H1 (cell line): ENCODE data around the gene PIGL. TPM values are rescaled to one million over a fixed set of nuclear protein-coding genes. Genes with fewer than 3 reads are reported as not detected.

Experiments
- CTCF ChIA-PET: fragments of 300-600 bp; sonication (Branson Sonifier 250); formaldehyde crosslinking; loops from one replicate; lab custom pipeline; 2021; ENCODE audit not compliant: partially characterized antibody; lab: Charles Lee
- POLR2A ChIA-PET: fragments of 300-600 bp; sonication (Branson Sonifier 250); formaldehyde crosslinking; loops from one replicate; lab custom pipeline; 2021; ENCODE audit warnings: inconsistent platforms; ENCODE audit not compliant: partially characterized antibody; lab: Charles Lee
- DNase-seq, 2 experiments: peaks; one replicate each; pipeline versions ENCODE4 v3.0.0 to v3.0.0-alpha.2; 2010 to 2022; ENCODE audit warnings: low spot score in 2 of 2, low read depth in 1 of 2, mixed read lengths in 1 of 2
- FAIRE-seq: peaks from 2 replicates; lab custom pipeline; 2011; peaks lifted over from hg19 to GRCh38; lab: Jason Lieb, UNC
- H2AFZ ChIP-seq: 2 replicates; pipeline ENCODE4 v1.8.1; 2012; ENCODE audit warnings: low read length, inconsistent platforms
- H2AK5ac ChIP-seq: 2 replicates; pipeline ENCODE4 v1.6.1; 2013; ENCODE audit warnings: low read depth, low read length
- H2BK120ac ChIP-seq: replicated peaks from 2 replicates; pipeline ENCODE3; 2013; ENCODE audit warnings: low read depth, low read length, inconsistent platforms
- H2BK12ac ChIP-seq: 2 replicates; pipeline ENCODE4 v1.6.1; 2013; ENCODE audit warnings: low read depth, low read length
- H2BK15ac ChIP-seq: 2 replicates; pipeline ENCODE4 v1.6.1; 2013; ENCODE audit warnings: low read length
- H2BK20ac ChIP-seq: 2 replicates; pipeline ENCODE4 v1.6.1; 2013; ENCODE audit warnings: low read length
- H2BK5ac ChIP-seq: 2 replicates; pipeline ENCODE4 v1.6.1; 2013; ENCODE audit warnings: low read depth, low read length
- H3K14ac ChIP-seq: 2 replicates; pipeline ENCODE4 v1.6.1; 2013; ENCODE audit warnings: inconsistent platforms; ENCODE audit not compliant: insufficient read length
- H3K18ac ChIP-seq: 2 replicates; pipeline ENCODE4 v1.6.1; 2013; ENCODE audit warnings: low read length; ENCODE audit errors: extremely low read depth
- H3K23ac ChIP-seq: 2 replicates; pipeline ENCODE4 v1.6.1; 2013; ENCODE audit warnings: inconsistent platforms; ENCODE audit not compliant: insufficient read length
- H3K23me2 ChIP-seq: 2 replicates; pipeline ENCODE4 v1.6.1; 2013; ENCODE audit warnings: low read depth, low read length
- H3K27ac ChIP-seq: 2 replicates; pipeline ENCODE4 v1.6.1; 2011; ENCODE audit warnings: low read depth, low read length, inconsistent platforms
- H3K27me3 ChIP-seq, 4 experiments: replicated peaks in 1 of 4; 1 replicate in 1 of 4; 2 replicates in 3 of 4; pipeline versions ENCODE4 v1.6.1 to v1.8.1; 2011 to 2013; ENCODE audit warnings: low read length in 3 of 4, mild to moderate bottlenecking in 3 of 4, inconsistent platforms in 2 of 4, mixed read lengths in 2 of 4, moderate library complexity in 1 of 4; ENCODE audit not compliant: control insufficient read depth in 3 of 4, insufficient read depth in 3 of 4; ENCODE audit errors: extremely low read depth in 1 of 4
- H3K36me3 ChIP-seq, 4 experiments: 2 replicates each; pipeline versions ENCODE4 v1.6.1 to v1.8.1; 2011 to 2013; ENCODE audit warnings: mild to moderate bottlenecking in 4 of 4, low read length in 3 of 4, moderate library complexity in 2 of 4, control low read depth in 1 of 4, inconsistent platforms in 1 of 4; ENCODE audit not compliant: insufficient read depth in 4 of 4, control insufficient read depth in 2 of 4
- H3K4ac ChIP-seq: replicated peaks from 2 replicates; pipeline ENCODE3; 2013; ENCODE audit warnings: low read length, low read depth, mixed read lengths, inconsistent platforms; ENCODE audit not compliant: insufficient read length
- H3K4me1 ChIP-seq, 4 experiments: replicated peaks in 1 of 4; 1 replicate in 1 of 4; 2 replicates in 3 of 4; pipeline versions ENCODE4 v1.6.1 to v1.8.1; 2011 to 2013; ENCODE audit warnings: low read length in 3 of 4, inconsistent platforms in 2 of 4, mixed read lengths in 1 of 4; ENCODE audit not compliant: insufficient read depth in 4 of 4, control insufficient read depth in 3 of 4
- H3K4me2 ChIP-seq, 2 experiments: 2 replicates each; pipeline versions ENCODE4 v1.6.1 to v1.8.1; 2011 to 2013; ENCODE audit warnings: low read depth in 2 of 2, low read length in 2 of 2, control low read depth in 1 of 2, inconsistent platforms in 1 of 2, mild to moderate bottlenecking in 1 of 2; ENCODE audit not compliant: insufficient read depth in 1 of 2
- H3K4me3 ChIP-seq, 4 experiments: fragments of 200-600, 300-600 bp in 1 of 4; sonication (generic), shearing (Covaris generic), sonication (Bioruptor Twin) in 1 of 4; 2 replicates each; pipeline versions ENCODE4 v1.5.1 to v1.8.1; 2011 to 2016; ENCODE audit warnings: low read length in 4 of 4, low read depth in 3 of 4, control low read depth in 2 of 4, inconsistent platforms in 2 of 4, mild to moderate bottlenecking in 2 of 4, mixed read lengths in 1 of 4, moderate library complexity in 1 of 4; ENCODE audit not compliant: insufficient read depth in 2 of 4; ENCODE audit errors: extremely low read depth in 1 of 4
- H3K56ac ChIP-seq: replicated peaks from 2 replicates; pipeline ENCODE3; 2013; ENCODE audit warnings: low read depth, mild to moderate bottlenecking, mixed read lengths, low read length, inconsistent platforms; ENCODE audit not compliant: insufficient read length
- H3K79me1 ChIP-seq: 2 replicates; pipeline ENCODE4 v1.6.1; 2013; ENCODE audit warnings: low read depth, low read length, control low read depth
- H3K79me2 ChIP-seq, 2 experiments: 2 replicates each; pipeline versions ENCODE4 v1.6.1 to v1.8.1; 2012 to 2013; ENCODE audit warnings: low read length in 2 of 2, mild to moderate bottlenecking in 2 of 2, inconsistent platforms in 1 of 2; ENCODE audit not compliant: insufficient read depth in 2 of 2, control insufficient read depth in 1 of 2
- H3K9ac ChIP-seq, 4 experiments: replicated peaks in 1 of 4; 1 replicate in 1 of 4; 2 replicates in 3 of 4; pipeline versions ENCODE4 v1.6.1 to v1.8.1; 2011 to 2013; ENCODE audit warnings: low read depth in 3 of 4, low read length in 3 of 4, control low read depth in 2 of 4, mild to moderate bottlenecking in 2 of 4, moderate library complexity in 2 of 4, inconsistent platforms in 1 of 4; ENCODE audit errors: extremely low read depth in 1 of 4
- H3K9me3 ChIP-seq, 2 experiments: 2 replicates each; pipeline versions ENCODE4 v1.6.1 to v1.8.1; 2012 to 2013; ENCODE audit warnings: mild to moderate bottlenecking in 2 of 2, moderate library complexity in 2 of 2, control low read depth in 1 of 2, inconsistent platforms in 1 of 2, low read depth in 1 of 2, low read length in 1 of 2, mixed read lengths in 1 of 2; ENCODE audit not compliant: insufficient read depth in 2 of 2
- H4K20me1 ChIP-seq, 2 experiments: replicated peaks in 1 of 2; 2 replicates each; pipeline versions ENCODE3 to v1.8.1; 2011 to 2013; ENCODE audit warnings: inconsistent platforms in 2 of 2, low read length in 2 of 2, mild to moderate bottlenecking in 1 of 2; ENCODE audit not compliant: insufficient read depth in 2 of 2, control insufficient read depth in 1 of 2
- H4K5ac ChIP-seq: 2 replicates; pipeline ENCODE4 v1.6.1; 2013; ENCODE audit warnings: low read length, low read depth, mixed read lengths, inconsistent platforms; ENCODE audit not compliant: insufficient read length
- H4K8ac ChIP-seq: 2 replicates; pipeline ENCODE4 v1.8.0; 2013; ENCODE audit warnings: mild to moderate bottlenecking, moderate library complexity, low read length, inconsistent platforms; ENCODE audit not compliant: insufficient read depth; ENCODE audit errors: extremely low read depth
- H4K91ac ChIP-seq: replicated peaks from 2 replicates; pipeline ENCODE3; 2013; ENCODE audit warnings: low read length, mixed read lengths, inconsistent platforms; ENCODE audit not compliant: insufficient read length
- CBX5 ChIP-seq: fragments of 300-800, 300-1000 bp; sonication (generic); IDR thresholded peaks from 2 replicates; pipeline ENCODE4 v1.7.1; 2016; ENCODE audit warnings: antibody characterized with exemption, low read length, low read depth
- RAD21 ChIP-seq, 2 experiments: IDR thresholded peaks in 1 of 2; conservative IDR thresholded peaks in 1 of 2; 2 replicates each; pipeline ENCODE4 v1.6.1; 2011; ENCODE audit warnings: low read depth in 2 of 2, low read length in 2 of 2, improper control_type of control experiment in 1 of 2, inconsistent platforms in 1 of 2, mild to moderate bottlenecking in 1 of 2, moderate library complexity in 1 of 2
- SIRT6 ChIP-seq: IDR thresholded peaks from one replicate; pipeline ENCODE4 v1.7.1; 2012; ENCODE audit warnings: low read length, inconsistent platforms
- TEAD4 ChIP-seq: IDR thresholded peaks from 2 replicates; pipeline ENCODE4 v1.6.1; 2012; ENCODE audit warnings: low read depth, low read length, inconsistent platforms, mixed read lengths
- WGBS, 2 experiments: shearing (Covaris generic) in 1 of 2; methylation state at CpG; one replicate each; pipeline versions ENCODE4 v1.1.6 to v1.1.7; 2013 to 2015; ENCODE audit warnings: low lambda C conversion rate in 2 of 2, mixed read lengths in 2 of 2, inconsistent platforms in 1 of 2, low coverage in 1 of 2, missing lambda C conversion rate in 1 of 2; ENCODE audit not compliant: insufficient replicate concordance in 2 of 2, insufficient coverage in 1 of 2, insufficient read length in 1 of 2; ENCODE audit errors: extremely low coverage in 1 of 2, missing lambda C conversion rate in 1 of 2; 5-methylcytosine and 5-hydroxymethylcytosine counted together
- polyA plus RNA-seq, 7 experiments: library from polyadenylated mRNA; depleted of rRNA in 3 of 7; stranded (reverse) in 5 of 7; unstranded in 2 of 7; fragments of >200 nt in 5 of 7; fragments of 200-250 nt in 2 of 7; gene quantifications; 1 replicate in 5 of 7; 2 replicates in 1 of 7; 4 replicates in 1 of 7; pipeline versions ENCODE4 v1.2.1 to v1.2.3, GENCODE V29; 2011 to 2013; ENCODE audit warnings: missing spikeins in 2 of 7, mixed read lengths in 2 of 7
- total RNA-seq: library from RNA; stranded (reverse); fragmentation: NEBNext Ultra II Directional; extraction: Animal tissue kit (Norgen Biotek cat#: 25700); gene quantifications from 2 replicates; pipeline ENCODE4 v1.2.1, GENCODE V29; 2021

PIGL gene
- total and polyA plus RNA-seq, 2 of the 8 experiments (the other 6 are each of a cell fraction or from before 2014, with no cell fraction given): 28.4 to 30.8 TPM

- no peak overlapping the region for H2AFZ ChIP-seq
- ChIA-PET CTCF (interaction anchor here (0.6 kb wide), 1 partner anchor 75 kb away, joined by 3 read pairs; no protein-coding TSS in a partner anchor), POLR2A (interaction anchor here (0.7 to 1.4 kb wide), 4 partner anchors 8 to 40 kb away, joined by 3 to 5 read pairs (median 4); partner anchors contain the start of gene NCOR1)
- no peaks in the 10 kb centered on the region for H3K79me1 ChIP-seq
- no peak overlapping the region for H2AK5ac ChIP-seq
- no peak overlapping the region for H4K8ac ChIP-seq
- H2BK12ac ChIP-seq: no peak overlapping the region
- H3K4me2 ChIP-seq: peak overlapping the region; percentile 3 to 38; a peak in 2 of 4 replicates
- peaks cover 0 to 2% (median 0%) of the 10 kb centered on the region in 4 experiments; a peak in 2 of 8 replicates for H3K36me3 ChIP-seq
- FAIRE-seq (no peak), DNase-seq (peak in 1 of 2 experiments; percentile 7)
- no peak overlapping the region for H3K56ac ChIP-seq
- no peaks in the 10 kb centered on the region for H3K23me2 ChIP-seq
- H3K14ac ChIP-seq: no peak overlapping the region
- H4K5ac ChIP-seq: no peak overlapping the region
- no peak for TF ChIP-seq RAD21 (IDR thresholded peaks at IDR 0.05 in 1 of 2, conservative IDR thresholded peaks at IDR 0.05 in 1 of 2; ENCODE audit: low read depth in 2 of 2, low read length in 2 of 2)
- TF ChIP-seq TEAD4: no peak
- no peak for TF ChIP-seq CBX5
- no peak for TF ChIP-seq SIRT6
- H3K9ac ChIP-seq: no peak overlapping the region
- no peak overlapping the region for H2BK120ac ChIP-seq
- H3K23ac ChIP-seq: no peak overlapping the region
- no peak overlapping the region for H2BK15ac ChIP-seq
- no peak overlapping the region for H3K27ac ChIP-seq
- H3K9me3 ChIP-seq: no peaks in the 10 kb centered on the region
- H3K4me1 ChIP-seq: peaks cover 2 to 8% (median 5%) of the 10 kb centered on the region in 4 experiments; a peak in 4 of 7 replicates
- H2BK5ac ChIP-seq: no peak overlapping the region
- H3K79me2 ChIP-seq: no peaks in the 10 kb centered on the region
- H3K4me3 ChIP-seq: peak overlapping the region in 1 of 4 experiments; percentile 5; a peak in 1 of 8 replicates
- peaks cover 0 to 1% of the 10 kb centered on the region in 2 experiments for H4K20me1 ChIP-seq
- H2BK20ac ChIP-seq: no peak overlapping the region
- no peaks in the 10 kb centered on the region for H3K27me3 ChIP-seq
- H3K18ac ChIP-seq: no peak overlapping the region
- no peak overlapping the region for H4K91ac ChIP-seq
- 29% methylated on average over 4 of the region's 4 CpGs; no CpG with 5 or more reads in 1 of the 2 experiments for WGBS, 2 experiments
- H3K4ac ChIP-seq: no peak overlapping the region
Observed at GRCh38 chr17:16255481-16255921, 38.5 kb downstream of the PIGL start.
